ENCODE results near the gene TMCC2.
"Not testable (repeated sequence)": the region's sequence is repeated elsewhere in the genome, so short reads cannot be mapped to it uniquely, and the experiment has no call there.

The TMCC2 gene

GRCh38 chr1:205280666-205281395 lies 53.1 kb downstream of the TMCC2 start:
- DNase-seq (ENCODE audit: low read depth in 2 of 2), result not testable (repeated sequence)

- no peak for DNase-seq (ENCODE audit: low read depth in 2 of 2)
Measured at GRCh38 chr1:205283270-205284147, 55.8 kb downstream of the TMCC2 start.

GRCh38 chr1:205284420-205285144 lies 56.8 kb downstream of the TMCC2 start:
- peak; percentile 40 to 89 for DNase-seq (ENCODE audit: low read depth in 2 of 2)

- DNase-seq (ENCODE audit: low read depth in 2 of 2), result no peak
Measured at GRCh38 chr1:205285381-205286101, 57.8 kb downstream of the TMCC2 start.

- no peak for DNase-seq (ENCODE audit: low read depth in 2 of 2)
Measured at GRCh38 chr1:205286335-205286950, 58.7 kb downstream of the TMCC2 start.

GRCh38 chr1:205287076-205287475 lies 59.3 kb downstream of the TMCC2 start:
- no peak for DNase-seq (ENCODE audit: low read depth in 2 of 2)

GRCh38 chr1:205287767-205288559 lies 60.2 kb downstream of the TMCC2 start:
- peak; percentile 30 to 50 for DNase-seq (ENCODE audit: low read depth in 2 of 2)

- DNase-seq (ENCODE audit: low read depth in 2 of 2), result no peak
Measured at GRCh38 chr1:205291596-205291995, 63.9 kb downstream of the TMCC2 start.

GRCh38 chr1:205293350-205294074 lies 65.8 kb downstream of the TMCC2 start:
- no peak for DNase-seq (ENCODE audit: low read depth in 2 of 2)

- no peak for DNase-seq (ENCODE audit: low read depth in 2 of 2)
Measured at GRCh38 chr1:205294175-205294917, 66.6 kb downstream of the TMCC2 start.

- DNase-seq (ENCODE audit: low read depth in 2 of 2), result no peak
Measured at GRCh38 chr1:205294934-205295333, 67.2 kb downstream of the TMCC2 start.

GRCh38 chr1:205296154-205296553 lies 68.4 kb downstream of the TMCC2 start:
- no peak for DNase-seq (ENCODE audit: low read depth in 2 of 2)

GRCh38 chr1:205297546-205298177 lies 69.9 kb downstream of the TMCC2 start:
- not testable (repeated sequence) for DNase-seq (ENCODE audit: low read depth in 2 of 2)

- no peak for DNase-seq (ENCODE audit: low read depth in 2 of 2)
Measured at GRCh38 chr1:205298191-205298994, 70.6 kb downstream of the TMCC2 start.

- no peak for DNase-seq (ENCODE audit: low read depth in 2 of 2)
Measured at GRCh38 chr1:205300149-205300548, 72.4 kb downstream of the TMCC2 start.

- DNase-seq (ENCODE audit: low read depth in 2 of 2), result no peak
Measured at GRCh38 chr1:205301205-205301821, 73.6 kb downstream of the TMCC2 start.

All from stimulated activated CD4-positive, alpha-beta T cell treated with anti-CD3 and anti-CD28 coated beads, Interleukin-1b, Interleukin-23, amount 100 ng/mL, for 1 hour (primary cell).